ENCODE results near the gene TNC. TPM values are rescaled to one million over a fixed set of nuclear protein-coding genes. Genes with fewer than 3 reads are reported as not detected.
A peak's percentile ranks its signal among the peaks of the same experiment; 100 is the strongest.

Gene TNC
- polyA plus RNA-seq, 12 donors, result 32.4 to 97.6 (median 59.6) TPM; not detected in 1

DNA sequence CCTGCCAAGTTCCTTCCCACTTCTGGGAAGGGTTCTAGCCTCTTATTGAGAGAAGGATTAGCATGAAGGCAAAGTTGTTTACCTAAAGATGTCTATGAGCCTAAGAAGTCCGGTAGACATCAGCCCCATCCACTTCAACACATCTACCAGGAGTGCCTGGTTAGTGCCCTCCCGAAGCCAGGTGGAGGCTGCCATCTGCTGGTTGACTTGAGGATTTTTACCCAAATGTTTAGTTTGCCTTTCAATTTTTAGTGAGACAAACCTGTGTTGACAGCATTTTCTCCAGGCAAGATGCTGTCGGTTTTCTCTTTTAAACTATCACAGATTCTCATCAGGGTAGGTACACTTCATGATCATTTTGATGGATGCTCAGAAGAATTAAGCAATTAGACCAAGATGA lies 104.0 kb downstream of the TNC start:
- DNase-seq, result peak; percentile 56

- no peak for DNase-seq
These were observed 105.5 kb downstream of the TNC start for GRCh38 chr9:115012486-115012885.

GRCh38 chr9:115010874-115011273 lies 107.1 kb downstream of the TNC start:
- no peak for DNase-seq

DNA sequence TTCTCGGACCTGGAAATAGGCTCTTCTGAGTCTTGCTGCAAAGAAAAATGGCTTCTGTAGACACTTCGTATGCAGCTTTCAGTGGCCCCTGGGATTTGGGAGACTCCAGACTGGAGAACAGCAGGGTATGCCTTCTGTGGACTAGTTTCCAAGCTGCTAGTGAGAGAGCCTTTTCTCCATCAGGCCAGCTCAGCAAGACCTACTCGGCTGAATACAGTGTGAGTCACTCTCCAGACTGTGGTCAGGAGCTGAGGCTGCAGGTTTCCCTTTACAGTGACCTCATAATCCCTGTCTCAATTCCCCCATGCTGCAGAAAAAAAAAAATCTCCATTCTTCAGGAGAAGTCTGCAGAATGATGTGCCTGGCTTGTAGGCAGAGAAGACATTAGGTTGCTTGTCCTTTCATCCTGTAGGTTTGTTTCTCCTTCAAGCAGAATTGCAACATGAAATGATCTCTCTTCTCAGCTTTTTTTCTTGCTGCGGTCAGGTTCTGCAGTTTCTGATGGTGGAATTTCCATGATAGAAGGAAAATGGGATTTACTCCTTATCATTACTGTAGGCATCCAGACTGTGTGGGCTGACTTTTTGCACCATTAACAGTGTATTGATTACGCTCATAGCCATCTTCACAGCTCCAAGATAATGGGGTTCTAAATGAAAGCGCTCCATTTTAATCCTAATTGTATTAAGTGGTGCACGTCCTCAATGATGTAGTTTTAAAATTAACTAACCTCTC lies 109.3 kb downstream of the TNC start:
- DNase-seq, result no peak

GRCh38 chr9:115006660-115007059 lies 111.3 kb downstream of the TNC start:
- DNase-seq, result no peak

GRCh38 chr9:115005322-115005721 lies 112.6 kb downstream of the TNC start:
- no peak for DNase-seq

DNA sequence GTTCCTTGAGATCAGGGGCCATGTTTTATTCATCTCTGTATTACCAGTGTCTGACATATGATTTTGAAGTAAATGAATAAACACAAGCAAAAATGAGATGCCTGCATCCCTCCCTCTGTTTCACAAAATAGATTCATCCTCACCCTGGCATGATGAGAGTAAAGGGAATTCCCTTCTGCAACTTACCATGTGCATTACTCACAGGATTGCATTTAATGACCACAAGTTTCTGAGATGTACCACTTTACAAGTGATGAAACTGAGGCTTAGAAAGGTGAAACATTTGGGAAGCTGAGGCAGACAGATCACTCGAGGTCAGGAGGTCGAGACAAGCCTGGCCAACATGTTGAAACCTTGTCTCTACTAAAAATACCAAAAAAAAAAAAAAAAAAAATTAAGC lies 113.4 kb downstream of the TNC start:
- DNase-seq, result no peak

DNA sequence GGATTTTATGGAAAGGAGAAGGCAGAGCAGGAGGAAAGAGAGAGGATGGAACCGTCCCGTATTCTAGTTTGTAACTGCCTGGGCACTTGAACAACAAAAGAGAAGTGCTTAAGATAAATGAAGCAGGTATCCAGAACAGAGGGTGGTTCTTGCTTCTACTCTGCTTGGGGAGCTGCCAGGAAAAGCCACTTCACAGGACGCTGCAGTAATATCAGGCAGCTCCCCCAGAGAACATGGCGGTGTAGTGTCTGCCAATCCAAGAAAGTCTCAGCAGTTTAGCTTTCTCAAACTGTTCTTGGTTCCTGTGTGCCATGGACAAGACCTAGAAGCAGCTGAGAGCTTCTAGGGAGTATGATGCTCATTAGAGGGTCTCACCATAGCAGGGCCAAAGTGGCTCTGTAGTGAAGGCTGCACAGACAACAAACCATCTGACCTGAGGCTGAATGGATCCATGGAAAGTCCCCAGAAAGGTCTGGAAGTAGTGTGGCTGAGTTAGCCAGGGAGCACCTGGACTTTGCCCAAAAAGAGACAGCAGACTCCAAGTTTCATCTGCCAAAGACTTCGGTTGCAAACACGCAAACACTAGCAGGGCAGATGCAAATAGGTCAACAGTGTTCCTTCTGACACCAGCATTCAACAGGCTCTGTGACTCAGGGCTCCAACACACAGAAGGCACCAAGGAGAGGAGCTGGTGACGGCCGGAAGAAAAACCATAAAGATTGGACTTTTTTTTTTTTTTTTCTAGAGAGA lies 115.4 kb downstream of the TNC start:
- DNase-seq, result no peak

DNA sequence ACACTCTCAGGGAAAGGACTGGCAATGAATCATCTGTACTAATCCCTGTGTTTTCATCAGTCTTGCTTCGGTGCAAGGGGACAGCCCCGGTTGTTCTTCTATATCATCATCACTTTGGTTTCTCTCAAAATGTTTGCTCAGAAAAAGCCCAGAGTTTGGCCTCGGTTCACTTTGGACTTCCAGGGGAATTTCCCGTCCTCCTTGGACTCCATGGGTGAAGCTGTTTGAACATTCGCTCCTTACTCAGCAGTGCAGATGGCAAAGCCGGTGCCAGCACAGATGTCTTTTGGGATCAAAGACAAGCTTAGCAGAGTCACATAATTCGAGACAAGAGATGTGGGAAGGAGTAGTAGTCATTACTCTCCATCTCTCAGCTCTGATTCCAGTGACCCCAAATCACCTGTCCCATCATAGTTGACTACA lies 117.7 kb downstream of the TNC start:
- DNase-seq, result no peak

- no peak for DNase-seq
These were observed 119.6 kb downstream of the TNC start for GRCh38 chr9:114998326-114998725.

- DNase-seq, result no peak
These were observed 122.2 kb downstream of the TNC start for GRCh38 chr9:114995681-114996221.

DNA sequence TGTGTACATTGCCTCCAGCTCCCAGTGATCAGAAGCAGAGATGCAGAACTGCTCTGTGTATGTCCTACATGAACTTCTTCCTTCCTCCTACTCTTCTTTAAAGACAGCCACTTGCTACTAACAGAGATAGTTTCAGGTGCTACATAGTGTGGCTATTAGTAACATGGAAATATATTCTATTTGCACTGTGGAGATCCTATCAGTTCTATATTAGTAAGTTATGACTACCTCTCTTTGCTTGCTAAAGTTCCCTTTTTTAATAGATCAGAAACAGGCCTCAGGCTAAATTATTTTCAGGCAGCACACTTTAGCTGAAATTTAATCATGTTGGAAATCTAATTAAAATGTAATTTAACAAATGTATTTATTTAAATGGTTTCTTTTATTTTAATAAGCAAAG lies 123.2 kb downstream of the TNC start:
- DNase-seq, result no peak

- DNase-seq, result no peak
These were observed 126.1 kb downstream of the TNC start for GRCh38 chr9:114991861-114992260.

- DNase-seq, result no peak
These were observed 127.1 kb downstream of the TNC start for GRCh38 chr9:114990901-114991300.

DNA sequence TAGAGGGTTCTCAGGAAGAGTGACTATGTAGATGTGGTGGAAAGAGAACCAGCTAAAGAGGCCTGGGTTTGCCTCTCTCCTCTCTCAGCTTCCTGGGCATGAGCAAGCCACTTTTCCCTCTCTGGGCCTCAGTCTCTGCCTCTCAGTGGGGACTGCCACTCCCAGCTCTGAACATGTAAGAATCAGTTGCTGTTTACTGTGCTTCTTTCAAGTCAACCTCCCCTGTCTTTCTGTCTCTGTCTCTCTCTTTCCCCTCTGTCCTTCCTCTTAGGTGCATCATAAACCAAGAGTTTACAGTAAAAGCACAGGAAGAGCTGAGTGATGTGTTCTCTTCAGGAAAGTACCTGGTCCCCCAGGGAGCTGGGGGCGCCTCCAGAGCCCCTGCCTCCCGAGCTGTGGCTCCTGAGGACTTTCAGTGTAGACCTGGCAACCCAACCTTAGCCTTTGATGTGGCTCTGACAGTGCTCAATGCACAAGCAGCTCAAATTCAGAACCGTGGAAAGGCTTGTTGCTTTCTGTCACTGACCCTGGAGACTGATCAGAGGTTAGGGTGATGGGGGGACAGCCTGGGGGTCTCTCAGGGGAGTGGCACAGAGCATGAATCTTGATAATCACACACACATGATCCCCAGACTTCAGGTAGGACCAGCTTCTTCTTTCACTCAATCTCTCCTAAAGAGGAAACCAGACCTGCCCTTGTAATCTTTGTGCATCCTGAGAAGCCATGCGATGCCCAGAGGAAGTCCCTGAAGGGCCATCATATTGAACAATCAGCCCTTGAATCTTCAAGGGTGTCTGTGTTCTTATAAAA lies 128.2 kb downstream of the TNC start:
- DNase-seq, result no peak

GRCh38 chr9:114988962-114989599 lies 128.9 kb downstream of the TNC start:
- DNase-seq, result no peak

GRCh38 chr9:114987116-114987515 lies 130.8 kb downstream of the TNC start:
- DNase-seq, result no peak

DNA sequence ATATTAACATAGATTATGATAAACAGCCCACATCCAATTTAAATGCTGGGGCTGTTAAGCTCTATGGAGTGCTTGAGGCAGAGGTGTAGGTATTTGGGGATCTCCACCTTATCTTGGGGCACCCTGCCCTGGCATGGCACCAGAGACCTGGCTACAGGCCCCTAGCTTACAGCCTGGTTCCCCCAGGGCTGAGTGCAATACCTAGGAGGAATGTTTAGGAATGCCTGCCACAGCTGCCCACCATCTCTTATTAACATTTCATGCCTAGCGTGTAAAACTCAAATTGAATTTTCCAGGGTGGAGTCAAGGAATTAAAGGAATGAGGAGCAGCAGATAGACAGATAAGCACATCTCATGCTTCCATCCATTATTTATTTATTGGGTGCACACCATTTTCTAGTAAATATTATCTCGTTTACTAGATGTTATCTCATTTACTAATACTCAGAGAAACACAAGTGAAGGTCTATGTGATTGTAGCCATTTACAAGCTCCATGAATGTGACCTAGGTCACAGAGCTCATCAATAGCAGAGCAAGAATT lies 131.9 kb downstream of the TNC start:
- no peak for DNase-seq

DNA sequence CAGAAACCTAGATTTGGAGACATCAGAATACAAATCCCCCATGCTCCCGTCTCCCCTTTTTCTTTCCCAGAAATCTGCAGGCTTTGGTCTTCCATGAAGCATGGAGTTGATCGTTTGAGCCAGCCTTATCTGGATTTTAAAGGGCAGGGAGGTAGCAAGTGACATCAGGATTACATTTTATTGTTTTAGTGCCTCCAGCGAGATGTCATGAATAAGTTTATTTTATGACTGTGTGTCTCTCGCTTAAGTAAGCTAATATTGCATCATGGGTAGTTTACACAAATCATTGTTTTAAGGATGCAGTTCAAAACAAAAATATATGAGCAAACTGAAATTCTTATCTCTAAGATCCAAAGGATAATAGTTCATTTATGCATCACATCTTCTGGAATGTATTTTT lies 136.9 kb downstream of the TNC start:
- DNase-seq, result no peak

GRCh38 chr9:114973216-114973615 lies 144.7 kb downstream of the TNC start:
- DNase-seq, result no peak

DNA sequence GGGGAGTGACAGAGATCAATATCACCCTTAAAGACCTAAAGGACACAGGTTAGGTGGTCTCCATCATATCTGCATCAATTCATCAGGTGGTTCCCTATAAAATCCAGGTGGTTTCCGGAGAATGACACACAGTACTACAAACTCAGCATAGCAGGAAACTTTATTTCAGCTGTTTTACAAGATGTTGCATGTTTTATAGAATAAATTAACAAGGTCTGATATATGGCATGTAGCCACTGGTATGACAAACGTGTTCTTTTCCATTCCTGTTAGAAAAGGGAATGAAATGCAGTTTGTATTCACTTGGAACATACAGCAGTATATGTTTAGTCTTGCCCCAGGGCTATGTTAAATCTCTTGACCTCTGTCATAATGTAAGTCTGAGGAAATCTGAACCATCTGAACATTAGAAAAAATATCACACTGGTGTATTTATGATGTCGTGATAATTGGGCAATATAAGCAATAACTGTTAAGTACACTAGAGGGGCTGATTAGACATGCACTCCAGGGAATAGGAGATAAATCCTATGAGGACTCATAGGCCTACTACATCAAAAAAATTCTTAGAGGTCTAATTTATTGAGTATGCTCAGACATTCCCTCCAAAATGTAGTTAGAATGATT lies 145.3 kb downstream of the TNC start:
- no peak for DNase-seq
